SK-N-SH (cell line): ENCODE measurements around the gene NIT2. TPM values are rescaled to one million over a fixed set of nuclear protein-coding genes. Genes with fewer than 3 reads are reported as not detected.

Source experiments
- CTCF ChIA-PET: fragments of 300-600, 350-600 bp; formaldehyde crosslinking; extraction: SDS; loops from one replicate; lab custom pipeline; 2021; lab: Yijun Ruan, JAX
- POLR2A ChIA-PET: fragments of 350-600 bp; sonication (Branson Sonifier 250); formaldehyde crosslinking; extraction: SDS; loops from one replicate; lab custom pipeline; 2020; ENCODE audit warnings: antibody characterized with exemption, inconsistent platforms; lab: Yijun Ruan, JAX
- DNase-seq: peaks from one replicate; pipeline ENCODE4 v3.0.0; 2012
- H2AFZ ChIP-seq: fragments of 200-600 bp; sonication (generic); 2 replicates; pipeline ENCODE4 v1.8.1; 2016; ENCODE audit warnings: antibody characterized with exemption, mild to moderate bottlenecking, low read depth
- H3F3A ChIP-seq: fragments of 200-600 bp; sonication (generic); replicated peaks from 2 replicates; pipeline ENCODE3; 2016; ENCODE audit warnings: antibody characterized with exemption, mild to moderate bottlenecking; ENCODE audit not compliant: insufficient read depth
- H3K27ac ChIP-seq, 2 experiments: fragments of 200-500 bp in 1 of 2; fragments of 200-600 bp in 1 of 2; sonication (Bioruptor generic) in 1 of 2; sonication (generic), shearing (Covaris generic) in 1 of 2; 2 replicates each; pipeline versions ENCODE4 v1.5.1 to v1.6.1; 2014 to 2016; ENCODE audit warnings: low read depth in 2 of 2, inconsistent platforms in 1 of 2, low read length in 1 of 2, mild to moderate bottlenecking in 1 of 2, mixed read lengths in 1 of 2
- H3K27me3 ChIP-seq: fragments of 200-600 bp; sonication (generic), shearing (Covaris generic); 2 replicates; pipeline ENCODE4 v1.6.1; 2016; ENCODE audit warnings: mixed run types; ENCODE audit not compliant: insufficient read depth
- H3K36me3 ChIP-seq, 2 experiments: fragments of 200-500 bp in 1 of 2; fragments of 200-600 bp in 1 of 2; sonication (Bioruptor generic) in 1 of 2; sonication (generic) in 1 of 2; replicated peaks in 1 of 2; 2 replicates each; pipeline versions ENCODE3 to v1.5.1; 2014 to 2016; ENCODE audit warnings: low read length in 1 of 2, mild to moderate bottlenecking in 1 of 2; ENCODE audit not compliant: insufficient read depth in 2 of 2, control insufficient read depth in 1 of 2
- H3K4me1 ChIP-seq, 2 experiments: fragments of 200-500 bp in 1 of 2; fragments of 200-600 bp in 1 of 2; sonication (Bioruptor generic) in 1 of 2; sonication (generic), shearing (Covaris generic) in 1 of 2; 2 replicates each; pipeline versions ENCODE4 v1.5.1 to v1.6.1; 2014 to 2016; ENCODE audit warnings: low read depth in 1 of 2, low read length in 1 of 2, mixed run types in 1 of 2; ENCODE audit not compliant: insufficient read depth in 2 of 2, control insufficient read depth in 1 of 2
- H3K4me2 ChIP-seq: fragments of 200-600 bp; sonication (generic), shearing (Covaris generic); 2 replicates; pipeline ENCODE4 v1.6.1; 2017; ENCODE audit warnings: mixed run types
- H3K4me3 ChIP-seq, 2 experiments: fragments of 200-500 bp in 1 of 2; fragments of 200-600 bp in 1 of 2; sonication (Bioruptor generic) in 1 of 2; sonication (generic), shearing (Covaris generic) in 1 of 2; 2 replicates each; pipeline versions ENCODE4 v1.5.1 to v1.8.1; 2014 to 2016; ENCODE audit warnings: low read depth in 2 of 2, inconsistent platforms in 1 of 2, low read length in 1 of 2, mild to moderate bottlenecking in 1 of 2, mixed read lengths in 1 of 2, moderate library complexity in 1 of 2
- H3K79me2 ChIP-seq: fragments of 200-600 bp; sonication (generic); 2 replicates; pipeline ENCODE4 v1.8.1; 2017; ENCODE audit warnings: mild to moderate bottlenecking; ENCODE audit not compliant: insufficient read depth
- H3K9ac ChIP-seq: fragments of 200-600 bp; sonication (generic); 2 replicates; pipeline ENCODE4 v1.6.1; 2017; ENCODE audit warnings: mixed run types
- H3K9me2 ChIP-seq: fragments of 200-600 bp; sonication (generic); 2 replicates; pipeline ENCODE4 v1.6.1; 2017; ENCODE audit warnings: mixed run types
- H3K9me3 ChIP-seq: fragments of 200-600 bp; sonication (generic); 2 replicates; pipeline ENCODE4 v1.6.1; 2017; ENCODE audit warnings: mixed run types, mild to moderate bottlenecking, moderate library complexity
- H4K20me1 ChIP-seq: fragments of 200-600 bp; sonication (generic); 2 replicates; pipeline ENCODE4 v1.6.1; 2017; ENCODE audit warnings: mild to moderate bottlenecking, mixed run types; ENCODE audit not compliant: insufficient read depth
- ELF1 ChIP-seq: IDR thresholded peaks from 2 replicates; pipeline ENCODE4 v1.4.0; 2012
- EZH2phosphoT487 ChIP-seq: fragments of 200-600 bp; sonication (generic); IDR thresholded peaks from 2 replicates; pipeline ENCODE4 v1.6.1; 2017; ENCODE audit warnings: low read depth, mixed run types, mild to moderate bottlenecking, antibody characterized with exemption, moderate library complexity, borderline replicate concordance
- FOSL2 ChIP-seq: IDR thresholded peaks from 2 replicates; pipeline ENCODE4 v1.4.0; 2012; ENCODE audit warnings: low read depth, mild to moderate bottlenecking, moderate library complexity, borderline replicate concordance
- FOXM1 ChIP-seq: IDR thresholded peaks from 2 replicates; pipeline ENCODE4 v1.4.0; 2012; ENCODE audit warnings: low read depth, mild to moderate bottlenecking
- GABPA ChIP-seq: IDR thresholded peaks from 2 replicates; pipeline ENCODE4 v1.4.0; 2012; ENCODE audit warnings: low read depth, mild to moderate bottlenecking
- MEF2A ChIP-seq: IDR thresholded peaks from 2 replicates; pipeline ENCODE4 v1.4.0; 2012; ENCODE audit warnings: low read depth, borderline replicate concordance
- NFIC ChIP-seq: IDR thresholded peaks from 2 replicates; pipeline ENCODE4 v1.4.0; 2012; ENCODE audit warnings: borderline replicate concordance
- POLR2AphosphoS5 ChIP-seq: IDR thresholded peaks from 2 replicates; pipeline ENCODE4 v1.6.1; 2012; ENCODE audit warnings: low read depth, low read length
- RAD21 ChIP-seq: IDR thresholded peaks from 2 replicates; pipeline ENCODE4 v1.6.1; 2012; ENCODE audit warnings: mild to moderate bottlenecking, low read length
- RCOR1 ChIP-seq: fragments of 150-350 bp; IDR thresholded peaks from 2 replicates; pipeline ENCODE4 v1.6.1; 2017; ENCODE audit warnings: antibody characterized with exemption, low read length
- RFX5 ChIP-seq: IDR thresholded peaks from 2 replicates; pipeline ENCODE4 v1.6.1; 2012; ENCODE audit warnings: mild to moderate bottlenecking, improper control_type of control experiment, low read length
- RXRA ChIP-seq: IDR thresholded peaks from 2 replicates; pipeline ENCODE4 v1.4.0; 2012; ENCODE audit warnings: low read depth, mild to moderate bottlenecking, borderline replicate concordance
- YY1 ChIP-seq: IDR thresholded peaks from 2 replicates; pipeline ENCODE4 v1.4.0; 2012; ENCODE audit warnings: low read depth, mild to moderate bottlenecking
- WGBS: methylation state at CpG from one replicate; pipeline ENCODE4 v1.1.6; 2017; ENCODE audit warnings: low lambda C conversion rate; 5-methylcytosine and 5-hydroxymethylcytosine counted together
- polyA plus RNA-seq, 3 experiments: library from polyadenylated mRNA; depleted of rRNA; stranded (reverse); fragments of >200 nt; gene quantifications; 2 replicates each; pipeline ENCODE4 v1.2.3, GENCODE V29; 2012
- TF ChIP-seq, protein P1 (sequence below): fragments of 150-350 bp; IDR thresholded peaks from 2 replicates; pipeline ENCODE4 v1.6.1; 2016; ENCODE audit warnings: mild to moderate bottlenecking, low read depth, low read length
- TF ChIP-seq, protein P2 (sequence below): IDR thresholded peaks from 2 replicates; pipeline ENCODE4 v1.4.0; 2012; ENCODE audit warnings: low read depth, borderline replicate concordance
- TF ChIP-seq, protein P3 (sequence below): IDR thresholded peaks from 2 replicates; pipeline ENCODE4 v1.6.1; 2012; ENCODE audit warnings: mild to moderate bottlenecking, low read depth, low read length, moderate library complexity

The NIT2 gene
- polyA plus RNA-seq, 1 of the 3 experiments (the other 2 are of a cell fraction): 28.6 TPM

DNA sequence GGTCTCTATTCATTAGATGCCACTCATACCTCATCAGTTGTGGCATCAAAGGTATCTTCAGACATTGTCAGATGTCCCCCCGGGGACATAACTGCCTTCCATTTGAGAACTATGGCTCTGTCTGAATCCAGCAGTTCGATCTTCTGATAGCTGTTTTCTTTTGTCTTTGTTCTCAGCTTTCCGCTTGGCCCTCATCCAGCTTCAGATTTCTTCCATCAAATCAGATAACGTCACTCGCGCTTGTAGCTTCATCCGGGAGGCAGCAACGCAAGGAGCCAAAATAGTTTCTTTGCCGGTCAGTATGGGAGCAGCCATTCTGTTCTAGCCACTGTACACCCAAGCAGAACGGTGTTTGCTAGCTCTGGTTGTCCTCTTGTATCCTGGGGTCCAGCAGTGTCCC lies 4.4 kb downstream of the NIT2 start:
- H3K4me2 ChIP-seq: no peak overlapping the region
- H3K36me3 ChIP-seq: peaks cover 45 to 57% of the 10 kb centered on the region in 2 experiments
- POLR2A ChIA-PET: no interaction called here
- H3K79me2 ChIP-seq: peaks cover 20% of the 10 kb centered on the region; the same call in 1 of the 2 replicates
- H3K4me3 ChIP-seq: no peak overlapping the region
- no peak for DNase-seq
- H4K20me1 ChIP-seq: no peaks in the 10 kb centered on the region
- no peaks in the 10 kb centered on the region for H3K9me2 ChIP-seq
- no peak overlapping the region for H3K27ac ChIP-seq
- no peaks in the 10 kb centered on the region for H3K27me3 ChIP-seq
- H3K9ac ChIP-seq: no peak overlapping the region
- H3K4me1 ChIP-seq: peaks cover 0 to 11% of the 10 kb centered on the region in 2 experiments; a peak in 1 of 4 replicates
- peaks cover 13% of the 10 kb centered on the region for H3F3A ChIP-seq
- no peak overlapping the region for H2AFZ ChIP-seq
- CTCF ChIA-PET: interaction anchor here (1.1 to 1.7 kb wide), 3 partner anchors 16 to 62 kb away, joined by 3 to 4 read pairs (median 3); partner anchors contain the start of genes LNP1 and TOMM70
- TF ChIP-seq FOXM1 (no peak), FOSL2 (no peak), GABPA (no peak), YY1 (no peak), EZH2phosphoT487 (no peak), NFIC (no peak), MEF2A (no peak), RXRA (no peak), POLR2AphosphoS5 (no peak), RCOR1 (no peak), ELF1 (no peak), RAD21 (no peak), RFX5 (no peak)
- TF ChIP-seq, protein P1, sequence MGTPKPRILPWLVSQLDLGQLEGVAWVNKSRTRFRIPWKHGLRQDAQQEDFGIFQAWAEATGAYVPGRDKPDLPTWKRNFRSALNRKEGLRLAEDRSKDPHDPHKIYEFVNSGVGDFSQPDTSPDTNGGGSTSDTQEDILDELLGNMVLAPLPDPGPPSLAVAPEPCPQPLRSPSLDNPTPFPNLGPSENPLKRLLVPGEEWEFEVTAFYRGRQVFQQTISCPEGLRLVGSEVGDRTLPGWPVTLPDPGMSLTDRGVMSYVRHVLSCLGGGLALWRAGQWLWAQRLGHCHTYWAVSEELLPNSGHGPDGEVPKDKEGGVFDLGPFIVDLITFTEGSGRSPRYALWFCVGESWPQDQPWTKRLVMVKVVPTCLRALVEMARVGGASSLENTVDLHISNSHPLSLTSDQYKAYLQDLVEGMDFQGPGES: no peak
- TF ChIP-seq, protein P2, sequence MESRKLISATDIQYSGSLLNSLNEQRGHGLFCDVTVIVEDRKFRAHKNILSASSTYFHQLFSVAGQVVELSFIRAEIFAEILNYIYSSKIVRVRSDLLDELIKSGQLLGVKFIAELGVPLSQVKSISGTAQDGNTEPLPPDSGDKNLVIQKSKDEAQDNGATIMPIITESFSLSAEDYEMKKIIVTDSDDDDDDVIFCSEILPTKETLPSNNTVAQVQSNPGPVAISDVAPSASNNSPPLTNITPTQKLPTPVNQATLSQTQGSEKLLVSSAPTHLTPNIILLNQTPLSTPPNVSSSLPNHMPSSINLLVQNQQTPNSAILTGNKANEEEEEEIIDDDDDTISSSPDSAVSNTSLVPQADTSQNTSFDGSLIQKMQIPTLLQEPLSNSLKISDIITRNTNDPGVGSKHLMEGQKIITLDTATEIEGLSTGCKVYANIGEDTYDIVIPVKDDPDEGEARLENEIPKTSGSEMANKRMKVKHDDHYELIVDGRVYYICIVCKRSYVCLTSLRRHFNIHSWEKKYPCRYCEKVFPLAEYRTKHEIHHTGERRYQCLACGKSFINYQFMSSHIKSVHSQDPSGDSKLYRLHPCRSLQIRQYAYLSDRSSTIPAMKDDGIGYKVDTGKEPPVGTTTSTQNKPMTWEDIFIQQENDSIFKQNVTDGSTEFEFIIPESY: no peak
- H3K9me3 ChIP-seq: peaks cover 9% of the 10 kb centered on the region; the same call in 1 of the 2 replicates
- WGBS: 88% methylated on average over 10 of the region's 10 CpGs

DNA sequence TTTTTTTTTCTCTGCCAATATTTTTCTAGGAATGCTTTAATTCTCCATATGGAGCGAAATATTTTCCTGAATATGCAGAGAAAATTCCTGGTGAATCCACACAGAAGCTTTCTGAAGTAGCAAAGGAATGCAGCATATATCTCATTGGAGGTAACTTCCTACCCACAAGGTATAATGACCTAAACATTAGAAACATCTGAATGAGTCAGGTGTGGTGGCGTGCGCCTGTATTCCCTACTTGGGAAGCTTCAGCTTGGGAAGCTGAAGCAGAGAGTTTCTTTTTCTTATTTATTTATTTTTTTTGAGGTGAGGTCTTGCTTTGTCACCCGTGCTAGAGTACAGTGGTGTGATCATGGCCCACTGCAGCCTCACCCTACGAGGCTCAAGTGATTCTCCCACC lies 5.2 kb downstream of the NIT2 start:
- no peak overlapping the region for H3K4me2 ChIP-seq
- TF ChIP-seq, protein P3, sequence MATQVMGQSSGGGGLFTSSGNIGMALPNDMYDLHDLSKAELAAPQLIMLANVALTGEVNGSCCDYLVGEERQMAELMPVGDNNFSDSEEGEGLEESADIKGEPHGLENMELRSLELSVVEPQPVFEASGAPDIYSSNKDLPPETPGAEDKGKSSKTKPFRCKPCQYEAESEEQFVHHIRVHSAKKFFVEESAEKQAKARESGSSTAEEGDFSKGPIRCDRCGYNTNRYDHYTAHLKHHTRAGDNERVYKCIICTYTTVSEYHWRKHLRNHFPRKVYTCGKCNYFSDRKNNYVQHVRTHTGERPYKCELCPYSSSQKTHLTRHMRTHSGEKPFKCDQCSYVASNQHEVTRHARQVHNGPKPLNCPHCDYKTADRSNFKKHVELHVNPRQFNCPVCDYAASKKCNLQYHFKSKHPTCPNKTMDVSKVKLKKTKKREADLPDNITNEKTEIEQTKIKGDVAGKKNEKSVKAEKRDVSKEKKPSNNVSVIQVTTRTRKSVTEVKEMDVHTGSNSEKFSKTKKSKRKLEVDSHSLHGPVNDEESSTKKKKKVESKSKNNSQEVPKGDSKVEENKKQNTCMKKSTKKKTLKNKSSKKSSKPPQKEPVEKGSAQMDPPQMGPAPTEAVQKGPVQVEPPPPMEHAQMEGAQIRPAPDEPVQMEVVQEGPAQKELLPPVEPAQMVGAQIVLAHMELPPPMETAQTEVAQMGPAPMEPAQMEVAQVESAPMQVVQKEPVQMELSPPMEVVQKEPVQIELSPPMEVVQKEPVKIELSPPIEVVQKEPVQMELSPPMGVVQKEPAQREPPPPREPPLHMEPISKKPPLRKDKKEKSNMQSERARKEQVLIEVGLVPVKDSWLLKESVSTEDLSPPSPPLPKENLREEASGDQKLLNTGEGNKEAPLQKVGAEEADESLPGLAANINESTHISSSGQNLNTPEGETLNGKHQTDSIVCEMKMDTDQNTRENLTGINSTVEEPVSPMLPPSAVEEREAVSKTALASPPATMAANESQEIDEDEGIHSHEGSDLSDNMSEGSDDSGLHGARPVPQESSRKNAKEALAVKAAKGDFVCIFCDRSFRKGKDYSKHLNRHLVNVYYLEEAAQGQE: no peak
- TF ChIP-seq, all 33 proteins: peak for 0
- WGBS: 95% methylated on average over 5 of the region's 5 CpGs
- H3K9me2 ChIP-seq: no peaks in the 10 kb centered on the region
- H3K27me3 ChIP-seq: no peaks in the 10 kb centered on the region
- ChIA-PET CTCF (interaction anchor here (1.1 to 1.7 kb wide), 3 partner anchors 16 to 61 kb away, joined by 3 to 4 read pairs (median 3); partner anchors contain the start of genes LNP1 and TOMM70), POLR2A (no interaction called here)
- no peak overlapping the region for H3K9ac ChIP-seq
- DNase-seq: no peak
- H3K4me3 ChIP-seq: no peak overlapping the region
- H3F3A ChIP-seq: peaks cover 13% of the 10 kb centered on the region
- peaks cover 48 to 65% of the 10 kb centered on the region in 2 experiments for H3K36me3 ChIP-seq
- H3K4me1 ChIP-seq: peaks cover 0 to 7% of the 10 kb centered on the region in 2 experiments; a peak in 1 of 4 replicates
- H3K27ac ChIP-seq: no peak overlapping the region
- peaks cover 9% of the 10 kb centered on the region; the same call in 1 of the 2 replicates for H3K9me3 ChIP-seq
- no peak overlapping the region for H2AFZ ChIP-seq
- H3K79me2 ChIP-seq: peaks cover 20% of the 10 kb centered on the region; the same call in 1 of the 2 replicates
- no peaks in the 10 kb centered on the region for H4K20me1 ChIP-seq
